Endothelial cell of umbilical vein (primary cell): ENCODE results near the gene TNFSF12.

ENCODE experiments used
- CTCF ChIP-seq, 2 donors: IDR thresholded peaks; 1 replicate in 1 of 2; 2 replicates in 1 of 2; pipeline ENCODE4 v1.5.1; 2011; ENCODE audit warnings: low read length in 2 of 2, mild to moderate bottlenecking in 2 of 2, moderate library complexity in 2 of 2, control low read depth in 1 of 2, inconsistent platforms in 1 of 2, low read depth in 1 of 2; ENCODE audit not compliant: insufficient read depth in 1 of 2; ENCODE audit errors: extremely low read depth in 1 of 2
- MAX ChIP-seq: IDR thresholded peaks from 2 replicates; pipeline ENCODE4 v1.6.1; 2011; ENCODE audit not compliant: insufficient read depth, insufficient read length

GRCh38 chr17:7572588-7573323, 23.9 kb downstream of the TNFSF12 start:
- no peak for TF ChIP-seq CTCF (IDR thresholded peaks at IDR 0.05; ENCODE audit: extremely low read depth in 1 of 2, insufficient read depth in 1 of 2, low read depth in 1 of 2, low read length in 2 of 2)
- TF ChIP-seq MAX = no peak
